Stimulated activated naive CD8-positive, alpha-beta T cell treated with anti-CD3 and anti-CD28 coated beads, Interleukin-15, amount 100 ng/mL, for 72 hours (primary cell): Measurements from ENCODE around the gene TEKT3.

ENCODE experiments used
- ATAC-seq: fragments of 150-1000 bp; cut with Tn5 transposase; 2 replicates; pipeline ENCODE4 v1.10.0; 2021; ENCODE audit warnings: mild to moderate bottlenecking, moderate library complexity
- DNase-seq, 2 donors: peaks; one replicate each; pipeline ENCODE4 v3.0.0; 2021 to 2022
- H3K27ac Mint-ChIP-seq, 2 donors: one replicate each; pipeline ENCODE4 v1.8.0; 2022; ENCODE audit warnings: mild to moderate bottlenecking in 2 of 2, mixed read lengths in 2 of 2, moderate library complexity in 2 of 2
- H3K27me3 Mint-ChIP-seq: one replicate; pipeline ENCODE4 v1.8.0; 2022; ENCODE audit warnings: mixed read lengths
- H3K4me1 Mint-ChIP-seq: one replicate; pipeline ENCODE4 v1.8.0; 2022; ENCODE audit warnings: mild to moderate bottlenecking, mixed read lengths
- H3K4me3 Mint-ChIP-seq, 2 donors: one replicate each; pipeline ENCODE4 v1.8.0; 2022; ENCODE audit warnings: mild to moderate bottlenecking in 2 of 2, mixed read lengths in 2 of 2, moderate library complexity in 1 of 2
- H3K9me3 Mint-ChIP-seq, 2 donors: one replicate each; pipeline ENCODE4 v1.8.0; 2022; ENCODE audit warnings: mixed read lengths in 2 of 2

The TEKT3 gene

GRCh38 chr17:15363702-15364101 lies 22.3 kb upstream of the TEKT3 start:
- Mint-ChIP-seq H3K27me3 (peaks cover 4% of the 10 kb centered on the region), H3K4me3 (no peak overlapping the region), H3K4me1 (no peaks in the 10 kb centered on the region), H3K27ac (no peak overlapping the region), H3K9me3 (no peaks in the 10 kb centered on the region)
- ATAC-seq (no peak), DNase-seq (no peak)

- H3K4me1 Mint-ChIP-seq: no peaks in the 10 kb centered on the region
- no peak overlapping the region for H3K4me3 Mint-ChIP-seq
- no peaks in the 10 kb centered on the region for H3K9me3 Mint-ChIP-seq
- H3K27me3 Mint-ChIP-seq: peaks cover 17% of the 10 kb centered on the region
- no peak overlapping the region for H3K27ac Mint-ChIP-seq
- DNase-seq (no peak), ATAC-seq (no peak)
Observed at GRCh38 chr17:15361592-15361991, 20.2 kb upstream of the TEKT3 start.

- peaks cover 19% of the 10 kb centered on the region for H3K27me3 Mint-ChIP-seq
- no peak for DNase-seq
- no peaks in the 10 kb centered on the region for H3K4me1 Mint-ChIP-seq
- ATAC-seq: no peak
- no peaks in the 10 kb centered on the region for H3K9me3 Mint-ChIP-seq
- H3K27ac Mint-ChIP-seq: no peak overlapping the region
- no peak overlapping the region for H3K4me3 Mint-ChIP-seq
Observed at GRCh38 chr17:15361151-15361550, 19.8 kb upstream of the TEKT3 start.

- no peaks in the 10 kb centered on the region for H3K4me1 Mint-ChIP-seq
- peaks cover 0 to 8% of the 10 kb centered on the region in 2 donors for H3K9me3 Mint-ChIP-seq
- no peak overlapping the region for H3K4me3 Mint-ChIP-seq
- peaks cover 59% of the 10 kb centered on the region for H3K27me3 Mint-ChIP-seq
- ATAC-seq (no peak), DNase-seq (no peak)
- H3K27ac Mint-ChIP-seq: no peak overlapping the region
Observed at GRCh38 chr17:15354256-15354655, 12.9 kb upstream of the TEKT3 start.

- no peak overlapping the region for H3K27ac Mint-ChIP-seq
- ATAC-seq (no peak), DNase-seq (no peak)
- peaks cover 0 to 8% of the 10 kb centered on the region in 2 donors for H3K9me3 Mint-ChIP-seq
- H3K4me3 Mint-ChIP-seq: no peak overlapping the region
- no peaks in the 10 kb centered on the region for H3K4me1 Mint-ChIP-seq
- H3K27me3 Mint-ChIP-seq: peaks cover 52% of the 10 kb centered on the region
Observed at GRCh38 chr17:15351925-15352324, 10.5 kb upstream of the TEKT3 start.

GRCh38 chr17:15351478-15351840 lies 10.1 kb upstream of the TEKT3 start:
- Mint-ChIP-seq H3K4me3 (no peak overlapping the region), H3K4me1 (no peaks in the 10 kb centered on the region), H3K9me3 (peaks cover 0 to 8% of the 10 kb centered on the region in 2 donors), H3K27ac (no peak overlapping the region), H3K27me3 (peaks cover 52% of the 10 kb centered on the region)
- ATAC-seq: no peak
- DNase-seq: no peak

- no peak for DNase-seq
- Mint-ChIP-seq H3K9me3 (peaks cover 0 to 8% of the 10 kb centered on the region in 2 donors), H3K4me1 (no peaks in the 10 kb centered on the region), H3K4me3 (no peak overlapping the region), H3K27me3 (peaks cover 56% of the 10 kb centered on the region), H3K27ac (no peak overlapping the region)
- ATAC-seq: no peak
Observed at GRCh38 chr17:15350777-15351477, 9.5 kb upstream of the TEKT3 start.

GRCh38 chr17:15349119-15349518 lies 7.7 kb upstream of the TEKT3 start:
- Mint-ChIP-seq H3K4me1 (no peaks in the 10 kb centered on the region), H3K27me3 (peaks cover 57% of the 10 kb centered on the region), H3K4me3 (no peak overlapping the region), H3K27ac (no peak overlapping the region), H3K9me3 (peaks cover 0 to under 1% of the 10 kb centered on the region in 2 donors)
- ATAC-seq (no peak), DNase-seq (no peak)

- no peak overlapping the region for H3K27ac Mint-ChIP-seq
- ATAC-seq: no peak
- H3K27me3 Mint-ChIP-seq: peaks cover 65% of the 10 kb centered on the region
- H3K4me3 Mint-ChIP-seq: no peak overlapping the region
- H3K9me3 Mint-ChIP-seq: no peaks in the 10 kb centered on the region
- H3K4me1 Mint-ChIP-seq: no peaks in the 10 kb centered on the region
- DNase-seq: no peak
Observed at GRCh38 chr17:15348021-15348420, 6.6 kb upstream of the TEKT3 start.

GRCh38 chr17:15346066-15346595 lies 4.7 kb upstream of the TEKT3 start:
- Mint-ChIP-seq H3K4me3 (no peak overlapping the region), H3K27ac (no peak overlapping the region), H3K4me1 (peaks cover 10% of the 10 kb centered on the region), H3K9me3 (no peaks in the 10 kb centered on the region), H3K27me3 (peaks cover 67% of the 10 kb centered on the region)
- DNase-seq (no peak), ATAC-seq (no peak)

- no peaks in the 10 kb centered on the region for H3K9me3 Mint-ChIP-seq
- DNase-seq: no peak
Observed at GRCh38 chr17:15343749-15344148, 2.4 kb upstream of the TEKT3 start.

GRCh38 chr17:15342460-15342859 lies 1.1 kb upstream of the TEKT3 start:
- no peak overlapping the region for H3K27ac Mint-ChIP-seq
- no peak overlapping the region for H3K4me3 Mint-ChIP-seq
- H3K27me3 Mint-ChIP-seq: peaks cover 74% of the 10 kb centered on the region
- no peak for DNase-seq
- H3K4me1 Mint-ChIP-seq: peaks cover 14% of the 10 kb centered on the region
- peaks cover 0 to 4% of the 10 kb centered on the region in 2 donors for H3K9me3 Mint-ChIP-seq
- ATAC-seq: no peak

More at GRCh38 chr17:15343749-15344148, 2.4 kb upstream of the TEKT3 start:
- Mint-ChIP-seq H3K4me3 (no peak overlapping the region), H3K27ac (no peak overlapping the region), H3K27me3 (peaks cover 75% of the 10 kb centered on the region), H3K4me1 (peaks cover 14% of the 10 kb centered on the region)
- ATAC-seq: no peak

GRCh38 chr17:15341966-15342365 lies 569 bp upstream of the TEKT3 start:
- ATAC-seq (no peak), DNase-seq (no peak)
- peaks cover 0 to 4% of the 10 kb centered on the region in 2 donors for H3K9me3 Mint-ChIP-seq
- peaks cover 74% of the 10 kb centered on the region for H3K27me3 Mint-ChIP-seq
- H3K27ac Mint-ChIP-seq: no peak overlapping the region
- H3K4me3 Mint-ChIP-seq: no peak overlapping the region
- peaks cover 14% of the 10 kb centered on the region for H3K4me1 Mint-ChIP-seq

- Mint-ChIP-seq H3K4me3 (peak overlapping the region; percentile 73 to 74), H3K27ac (peak overlapping the region in 1 of 2 donors; percentile 12)
- ATAC-seq: no peak
Observed at GRCh38 chr17:15340966-15341365, 431 bp downstream of the TEKT3 start.

GRCh38 chr17:15335446-15335845 lies 6.0 kb downstream of the TEKT3 start:
- ATAC-seq: no peak
- no peak overlapping the region for H3K27ac Mint-ChIP-seq
- no peak for DNase-seq
- peaks cover 33% of the 10 kb centered on the region for H3K27me3 Mint-ChIP-seq
- no peaks in the 10 kb centered on the region for H3K4me1 Mint-ChIP-seq
- H3K4me3 Mint-ChIP-seq: no peak overlapping the region
- H3K9me3 Mint-ChIP-seq: peaks cover 14 to 22% of the 10 kb centered on the region in 2 donors

More at GRCh38 chr17:15340966-15341365, 431 bp downstream of the TEKT3 start:
- no peak for DNase-seq
- peaks cover 4 to 7% of the 10 kb centered on the region in 2 donors for H3K9me3 Mint-ChIP-seq
- peaks cover 14% of the 10 kb centered on the region for H3K4me1 Mint-ChIP-seq
- peaks cover 69% of the 10 kb centered on the region for H3K27me3 Mint-ChIP-seq

GRCh38 chr17:15334266-15334665 lies 7.1 kb downstream of the TEKT3 start:
- Mint-ChIP-seq H3K4me3 (no peak overlapping the region), H3K27ac (no peak overlapping the region), H3K4me1 (no peaks in the 10 kb centered on the region), H3K27me3 (peaks cover 28% of the 10 kb centered on the region), H3K9me3 (peaks cover 14 to 22% of the 10 kb centered on the region in 2 donors)
- no peak for DNase-seq
- no peak for ATAC-seq

GRCh38 chr17:15332338-15332737 lies 9.1 kb downstream of the TEKT3 start:
- peaks cover 10 to 22% of the 10 kb centered on the region in 2 donors for H3K9me3 Mint-ChIP-seq
- H3K27me3 Mint-ChIP-seq: peaks cover 23% of the 10 kb centered on the region

More at GRCh38 chr17:15332338-15332737, 9.1 kb downstream of the TEKT3 start:
- Mint-ChIP-seq H3K4me3 (no peak overlapping the region), H3K27ac (no peak overlapping the region), H3K4me1 (no peaks in the 10 kb centered on the region)
- ATAC-seq (no peak), DNase-seq (no peak)
